GM12872 (cell line): ENCODE results near the gene ZNRF3.

Experiments
- TF ChIP-seq, protein P1 (sequence below): IDR thresholded peaks from 3 replicates; pipeline ENCODE4 v1.5.1; 2011; ENCODE audit warnings: low read depth, mild to moderate bottlenecking, low read length, moderate library complexity; ENCODE audit not compliant: insufficient read depth

ZNRF3 gene

DNA sequence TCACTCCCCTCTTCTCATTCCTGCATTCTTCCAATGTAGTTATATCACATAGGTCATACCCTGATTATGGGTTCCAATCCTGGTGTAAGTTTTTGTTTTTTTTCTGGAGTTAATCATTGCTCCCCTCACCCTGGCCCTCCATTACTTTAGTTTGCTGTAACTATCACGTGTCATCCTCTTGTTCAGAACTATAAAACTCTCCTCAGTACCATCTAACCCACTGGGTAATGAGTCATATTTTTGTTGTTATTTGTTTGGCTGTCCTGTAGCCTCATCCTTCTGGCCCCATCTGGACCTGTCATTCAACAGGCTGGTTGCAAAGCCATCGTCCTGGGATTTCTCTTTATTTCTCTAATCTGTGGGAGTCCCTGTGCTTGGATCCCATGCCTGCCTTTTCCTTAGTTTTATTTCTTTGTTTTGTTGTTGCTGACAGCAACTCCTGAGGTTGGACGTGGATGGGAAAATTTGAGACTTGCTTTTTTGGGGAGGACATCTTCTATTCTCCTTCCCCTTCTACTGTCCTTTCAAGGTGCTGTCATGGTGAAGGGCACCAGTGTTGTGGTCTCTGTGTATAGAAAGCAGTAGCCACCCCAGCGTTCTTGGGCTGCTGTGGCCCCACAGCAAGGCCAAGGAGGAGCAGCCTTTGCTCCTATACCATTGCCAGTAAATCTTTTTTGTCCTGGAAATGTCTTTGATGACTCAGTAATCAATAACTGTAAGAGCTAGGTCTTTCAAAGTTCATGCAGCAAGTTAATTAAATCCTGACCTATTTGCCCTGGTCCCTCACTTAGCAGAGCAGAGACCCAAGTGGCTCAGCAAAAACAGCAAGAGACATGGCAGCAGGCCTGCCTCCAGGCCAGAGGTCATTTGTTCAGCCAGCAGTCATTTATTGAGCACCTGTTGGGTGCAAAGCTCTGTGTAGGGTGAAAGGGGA, 95.8 kb downstream of the ZNRF3 start:
- TF ChIP-seq, protein P1, sequence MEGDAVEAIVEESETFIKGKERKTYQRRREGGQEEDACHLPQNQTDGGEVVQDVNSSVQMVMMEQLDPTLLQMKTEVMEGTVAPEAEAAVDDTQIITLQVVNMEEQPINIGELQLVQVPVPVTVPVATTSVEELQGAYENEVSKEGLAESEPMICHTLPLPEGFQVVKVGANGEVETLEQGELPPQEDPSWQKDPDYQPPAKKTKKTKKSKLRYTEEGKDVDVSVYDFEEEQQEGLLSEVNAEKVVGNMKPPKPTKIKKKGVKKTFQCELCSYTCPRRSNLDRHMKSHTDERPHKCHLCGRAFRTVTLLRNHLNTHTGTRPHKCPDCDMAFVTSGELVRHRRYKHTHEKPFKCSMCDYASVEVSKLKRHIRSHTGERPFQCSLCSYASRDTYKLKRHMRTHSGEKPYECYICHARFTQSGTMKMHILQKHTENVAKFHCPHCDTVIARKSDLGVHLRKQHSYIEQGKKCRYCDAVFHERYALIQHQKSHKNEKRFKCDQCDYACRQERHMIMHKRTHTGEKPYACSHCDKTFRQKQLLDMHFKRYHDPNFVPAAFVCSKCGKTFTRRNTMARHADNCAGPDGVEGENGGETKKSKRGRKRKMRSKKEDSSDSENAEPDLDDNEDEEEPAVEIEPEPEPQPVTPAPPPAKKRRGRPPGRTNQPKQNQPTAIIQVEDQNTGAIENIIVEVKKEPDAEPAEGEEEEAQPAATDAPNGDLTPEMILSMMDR: no peak

DNA sequence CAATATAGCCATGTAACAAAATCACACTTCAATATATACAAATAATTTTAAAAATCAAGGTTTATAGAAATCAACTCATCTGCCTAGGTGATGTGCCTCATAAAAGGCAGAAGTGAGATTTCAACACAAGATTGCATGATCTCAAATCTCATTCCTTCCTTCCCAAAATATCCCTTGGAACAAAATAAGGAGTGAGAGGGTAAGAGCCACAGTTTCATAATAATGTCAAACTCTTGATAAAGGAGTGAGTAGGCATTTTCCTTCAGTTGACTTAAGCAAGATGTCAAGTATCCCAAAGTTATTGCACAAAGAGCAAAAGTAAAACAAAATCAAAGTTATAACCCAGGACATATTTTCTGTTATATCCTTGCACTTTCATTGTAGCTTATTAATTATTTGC, 97.0 kb downstream of the ZNRF3 start:
- TF ChIP-seq, protein P1: no peak

DNA sequence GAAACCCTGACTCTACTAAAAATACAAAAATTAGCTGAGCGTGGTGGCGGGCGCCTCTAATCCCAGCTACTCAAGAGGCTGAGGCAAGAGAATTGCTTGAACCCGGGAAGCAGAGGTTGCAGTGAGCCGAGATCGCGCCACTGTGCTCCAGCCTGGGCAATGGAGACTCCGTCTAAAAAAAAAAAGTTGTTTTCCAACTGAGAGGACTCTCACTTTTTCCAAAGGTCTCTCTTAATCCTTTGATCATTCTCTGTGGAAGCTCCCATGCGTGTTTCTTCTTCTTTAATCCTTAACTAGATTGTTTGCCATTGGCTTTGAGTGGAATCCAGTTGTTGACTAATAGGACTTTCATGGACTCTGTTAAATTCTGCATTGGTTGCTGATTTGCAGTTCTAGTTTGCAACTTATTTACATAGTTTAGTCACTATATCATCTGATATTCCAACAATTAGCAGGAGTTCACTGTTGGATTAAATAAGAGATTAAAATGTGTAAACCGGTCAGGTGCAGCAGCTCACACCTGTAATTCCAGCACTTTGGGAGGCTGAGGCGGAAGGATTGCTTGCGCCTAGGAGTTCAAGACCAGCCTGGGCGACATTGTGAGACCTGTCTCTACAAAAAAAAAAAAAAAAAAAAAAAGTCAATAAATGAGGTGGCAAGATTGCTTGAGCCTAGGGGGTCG, 98.6 kb downstream of the ZNRF3 start:
- TF ChIP-seq, protein P1: no peak

DNA sequence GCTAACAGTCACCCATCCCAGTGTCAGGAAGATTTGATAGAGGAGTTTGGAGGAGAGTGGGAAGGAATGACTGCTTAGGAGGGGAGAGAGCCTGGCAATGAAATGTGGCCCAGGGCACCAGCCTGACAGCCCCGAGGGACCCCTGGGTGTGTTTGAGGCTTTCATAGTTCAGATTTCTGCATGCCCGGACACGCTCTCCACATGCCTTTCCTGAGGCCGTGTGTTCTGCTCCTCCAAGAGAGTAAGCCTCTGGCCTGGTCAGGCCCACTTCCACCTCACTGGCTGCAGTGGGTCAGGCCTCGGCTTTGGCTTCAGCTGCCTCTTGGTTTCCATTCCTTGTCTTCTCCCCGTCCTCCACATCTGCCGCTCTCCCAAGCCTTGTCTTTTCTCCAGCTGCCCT, 99.8 kb downstream of the ZNRF3 start:
- TF ChIP-seq, protein P1: no peak

DNA sequence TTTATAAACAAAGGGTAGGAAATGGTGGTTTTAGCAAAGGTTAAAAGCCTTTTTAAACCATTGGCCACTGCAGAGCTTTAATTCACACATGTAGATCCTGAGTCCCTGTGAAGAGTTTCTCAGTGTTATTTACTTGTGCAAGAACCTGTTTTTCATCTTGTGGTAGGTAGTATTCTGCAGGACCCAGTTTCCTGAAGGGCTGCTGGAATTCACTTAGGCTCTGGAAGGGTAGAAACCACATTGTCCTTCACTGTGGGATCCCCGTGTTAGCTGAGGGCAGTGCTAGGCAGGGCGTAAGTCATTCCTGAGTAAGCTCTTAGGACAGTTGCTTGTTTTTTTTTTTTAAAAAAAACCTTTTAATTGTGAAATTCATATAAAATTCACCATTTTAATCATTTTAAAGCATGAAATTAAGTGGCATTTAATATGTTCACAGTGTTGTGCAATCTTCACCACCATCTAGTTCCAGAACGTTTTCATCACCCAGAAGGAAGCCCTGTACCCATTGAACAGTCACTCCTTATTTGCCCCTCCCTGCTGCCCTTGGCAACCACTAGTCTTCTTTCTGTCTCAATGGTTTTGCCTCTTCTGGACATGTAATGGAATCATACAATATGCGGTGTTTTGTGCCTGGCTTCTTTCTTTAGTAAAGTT, 100.5 kb downstream of the ZNRF3 start:
- TF ChIP-seq, protein P1: no peak

DNA sequence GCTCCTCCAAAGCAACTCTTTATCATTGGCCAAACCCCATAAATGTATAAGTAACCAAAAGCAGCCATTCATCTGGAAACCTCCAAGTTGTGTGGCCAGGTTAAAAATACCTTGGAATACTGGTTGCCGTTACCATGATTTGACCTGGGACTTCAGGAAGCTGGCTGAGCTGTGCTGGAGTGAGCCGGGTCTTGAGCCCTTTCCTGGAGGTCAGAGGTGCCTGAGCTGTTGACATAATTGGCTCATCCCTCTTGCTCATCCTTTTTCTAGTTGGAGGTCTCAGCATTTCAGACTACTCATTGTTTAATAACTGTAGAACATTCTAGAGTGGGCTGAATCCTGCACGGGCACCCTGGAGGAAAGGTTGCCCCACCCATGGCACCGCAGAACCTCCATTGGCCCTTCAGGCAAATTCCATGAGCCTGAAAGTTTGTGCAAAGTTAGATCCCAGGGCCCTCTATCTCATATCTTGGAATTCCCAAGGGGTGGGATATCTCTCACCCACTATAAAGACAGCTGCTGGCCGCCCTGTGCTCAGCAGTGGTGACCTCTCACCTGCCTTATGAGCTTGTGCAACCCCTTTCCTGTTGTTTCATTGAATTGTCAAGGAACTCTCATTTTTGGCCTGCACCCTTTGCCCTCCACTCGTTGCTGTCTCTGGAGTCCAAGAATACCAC, 101.2 kb downstream of the ZNRF3 start:
- TF ChIP-seq, protein P1: no peak
